Measurements from ENCODE around the gene ATRNL1. TPM values are rescaled to one million over a fixed set of nuclear protein-coding genes. Genes with fewer than 3 reads are reported as not detected.

ATRNL1 gene
- total and polyA plus RNA-seq, 4 donors = 0.40 to 26.9 (median 5.3) TPM

GRCh38 chr10:115965376-115965775 lies 872.2 kb downstream of the ATRNL1 start:
- no peaks in the 10 kb centered on the region for H3K4me1 ChIP-seq (ENCODE audit: control insufficient read depth in 4 of 4, insufficient read depth in 4 of 4, low read length in 3 of 4)
- H3K9me3 ChIP-seq (ENCODE audit: control insufficient read depth in 4 of 4, low read length in 3 of 4) = no peaks in the 10 kb centered on the region
- H3K4me3 ChIP-seq (ENCODE audit: low read depth in 1 of 3, low read length in 3 of 3) = no peak overlapping the region
- no peak overlapping the region for H3K27ac ChIP-seq (ENCODE audit: low read depth in 1 of 2, low read length in 2 of 2)
- no peak overlapping the region for H3K9ac ChIP-seq (ENCODE audit: low read depth in 1 of 2, low read length in 2 of 2)
- no peak for DNase-seq (ENCODE audit: low spot score)
- H3K27me3 ChIP-seq (ENCODE audit: control insufficient read depth in 4 of 4, insufficient read depth in 4 of 4, low read length in 3 of 4) = no peaks in the 10 kb centered on the region
- H3K36me3 ChIP-seq (ENCODE audit: control insufficient read depth in 4 of 4, insufficient read depth in 3 of 4, low read depth in 1 of 4, low read length in 3 of 4) = no peaks in the 10 kb centered on the region
- WGBS = 87% methylated on average over 7 of the region's 7 CpGs
- TF ChIP-seq REST (IDR thresholded peaks at IDR 0.05) = no peak
- TF ChIP-seq CTCF (IDR thresholded peaks at IDR 0.05; ENCODE audit: low read depth, low read length, missing input control) = no peak
- TF ChIP-seq NR2F2 (IDR thresholded peaks at IDR 0.05) = no peak
- TF ChIP-seq GABPA (IDR thresholded peaks at IDR 0.05 in 1 of 2, conservative IDR thresholded peaks at IDR 0.05 in 1 of 2) = no peak
- TF ChIP-seq FOXA1 (IDR thresholded peaks at IDR 0.05) = no peak
- no peak for TF ChIP-seq YY1 (IDR thresholded peaks at IDR 0.05)
- TF ChIP-seq TAF1 (conservative IDR thresholded peaks at IDR 0.05) = no peak
- TF ChIP-seq HNF4G (IDR thresholded peaks at IDR 0.05) = no peak
- no peak for TF ChIP-seq MAX (IDR thresholded peaks at IDR 0.05)
- TF ChIP-seq RAD21 (IDR thresholded peaks at IDR 0.05) = no peak
- no peak for TF ChIP-seq EGR1 (IDR thresholded peaks at IDR 0.05; ENCODE audit: low read depth in 2 of 2)
- no peak for TF ChIP-seq ZBTB33 (IDR thresholded peaks at IDR 0.05)
- TF ChIP-seq SP1 (IDR thresholded peaks at IDR 0.05) = no peak
- no peak for TF ChIP-seq FOXA2 (IDR thresholded peaks at IDR 0.05)
- no peak for TF ChIP-seq JUND (IDR thresholded peaks at IDR 0.05)
- no peak for TF ChIP-seq ATF3 (IDR thresholded peaks at IDR 0.05)
- TF ChIP-seq HNF4A (conservative IDR thresholded peaks at IDR 0.05) = no peak

- H3K9ac ChIP-seq (ENCODE audit: low read depth in 1 of 2, low read length in 2 of 2) = no peak overlapping the region
- no peak for TF ChIP-seq HNF4G (IDR thresholded peaks at IDR 0.05)
- TF ChIP-seq EGR1 (IDR thresholded peaks at IDR 0.05; ENCODE audit: low read depth in 2 of 2) = no peak
- TF ChIP-seq TAF1 (conservative IDR thresholded peaks at IDR 0.05) = no peak
- no peak for TF ChIP-seq HNF4A (conservative IDR thresholded peaks at IDR 0.05)
- H3K9me3 ChIP-seq (ENCODE audit: control insufficient read depth in 4 of 4, low read length in 3 of 4) = no peaks in the 10 kb centered on the region
These were observed 875.1 kb downstream of the ATRNL1 start for GRCh38 chr10:115968236-115968635.

More at GRCh38 chr10:115968236-115968635, 875.1 kb downstream of the ATRNL1 start:
- WGBS = 97% methylated on average over 3 of the region's 3 CpGs
- Histone ChIP-seq H3K4me3 (ENCODE audit: low read depth in 1 of 3, low read length in 3 of 3) (no peak overlapping the region), H3K36me3 (ENCODE audit: control insufficient read depth in 4 of 4, insufficient read depth in 3 of 4, low read depth in 1 of 4, low read length in 3 of 4) (no peaks in the 10 kb centered on the region), H3K27ac (ENCODE audit: low read depth in 1 of 2, low read length in 2 of 2) (no peak overlapping the region), H3K4me1 (ENCODE audit: control insufficient read depth in 4 of 4, insufficient read depth in 4 of 4, low read length in 3 of 4) (no peaks in the 10 kb centered on the region), H3K27me3 (ENCODE audit: control insufficient read depth in 4 of 4, insufficient read depth in 4 of 4, low read length in 3 of 4) (no peaks in the 10 kb centered on the region)
- DNase-seq (ENCODE audit: low spot score) = no peak

All from liver (tissue), 9 donors.